ENCODE results near the gene ZBTB7C.
A peak's percentile ranks its signal among the peaks of the same experiment; 100 is the strongest.

Gene ZBTB7C

GRCh38 chr18:48149020-48149685 lies 260.0 kb downstream of the ZBTB7C start:
- TF ChIP-seq GLI2 (tag by site-specific recombination; IDR thresholded peaks at IDR 0.05; ENCODE audit: borderline replicate concordance, low read depth) (no peak), HOXD13 (CRISPR knock-in tag; IDR thresholded peaks at IDR 0.05; ENCODE audit: borderline replicate concordance) (no peak)
- TF ChIP-seq, protein P1, sequence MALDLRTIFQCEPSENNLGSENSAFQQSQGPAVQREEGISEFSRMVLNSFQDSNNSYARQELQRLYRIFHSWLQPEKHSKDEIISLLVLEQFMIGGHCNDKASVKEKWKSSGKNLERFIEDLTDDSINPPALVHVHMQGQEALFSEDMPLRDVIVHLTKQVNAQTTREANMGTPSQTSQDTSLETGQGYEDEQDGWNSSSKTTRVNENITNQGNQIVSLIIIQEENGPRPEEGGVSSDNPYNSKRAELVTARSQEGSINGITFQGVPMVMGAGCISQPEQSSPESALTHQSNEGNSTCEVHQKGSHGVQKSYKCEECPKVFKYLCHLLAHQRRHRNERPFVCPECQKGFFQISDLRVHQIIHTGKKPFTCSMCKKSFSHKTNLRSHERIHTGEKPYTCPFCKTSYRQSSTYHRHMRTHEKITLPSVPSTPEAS (tag by site-specific recombination; IDR thresholded peaks at IDR 0.05), result peak; percentile 77
- Histone ChIP-seq H3K4me1 (ENCODE audit: control insufficient read depth, insufficient read depth, low read length) (no peaks in the 10 kb centered on the region), H3K9me3 (ENCODE audit: control insufficient read depth, insufficient read depth, low read depth, low read length) (no peaks in the 10 kb centered on the region), H3K27ac (ENCODE audit: extremely low read depth, low read depth, low read length) (no peak overlapping the region), H3K36me3 (ENCODE audit: control insufficient read depth in 2 of 2, insufficient read depth in 1 of 2, low read length in 2 of 2) (no peaks in the 10 kb centered on the region), H3K4me3 (ENCODE audit: low read depth, low read length) (no peak overlapping the region)
- CTCF ChIA-PET, result no interaction called here
- POLR2A ChIA-PET, result interaction anchor here (1.6 kb wide), 1 partner anchor 12 kb away, joined by 5 read pairs; no protein-coding TSS in a partner anchor

DNA sequence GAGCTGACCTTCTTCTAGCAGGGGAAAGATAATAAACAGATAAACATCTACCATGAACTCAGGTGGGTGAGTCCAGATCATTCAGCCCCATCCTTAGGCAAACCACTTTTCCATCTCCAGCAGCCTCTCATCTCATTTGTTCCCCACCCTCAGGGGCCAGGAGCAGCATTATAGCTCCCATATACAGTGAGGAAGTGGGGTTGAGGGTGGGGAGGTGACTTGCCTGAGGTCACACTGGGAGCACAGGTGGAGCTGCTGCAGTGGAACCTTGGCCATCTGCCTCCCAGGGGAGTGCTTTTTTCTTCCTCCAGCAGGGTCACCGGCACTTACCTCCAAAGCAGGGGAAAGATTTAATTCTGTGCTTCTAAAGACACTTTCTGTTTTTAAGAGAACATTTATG lies 266.2 kb downstream of the ZBTB7C start:
- H3K4me3 ChIP-seq (ENCODE audit: low read depth, low read length), result no peak overlapping the region
- ChIA-PET CTCF (interaction anchor here (0.6 kb wide), 1 partner anchor 77 kb away, joined by 3 read pairs; no protein-coding TSS in a partner anchor), POLR2A (interaction anchor here (1.1 kb wide), 1 partner anchor 18 kb away, joined by 4 read pairs; no protein-coding TSS in a partner anchor)
- peaks cover 11% of the 10 kb centered on the region for H3K4me1 ChIP-seq (ENCODE audit: control insufficient read depth, insufficient read depth, low read length)
- no peak overlapping the region for H3K27ac ChIP-seq (ENCODE audit: extremely low read depth, low read depth, low read length)
- H3K9me3 ChIP-seq (ENCODE audit: control insufficient read depth, insufficient read depth, low read depth, low read length), result no peaks in the 10 kb centered on the region
- H3K36me3 ChIP-seq (ENCODE audit: control insufficient read depth in 2 of 2, insufficient read depth in 1 of 2, low read length in 2 of 2), result no peaks in the 10 kb centered on the region
- TF ChIP-seq ZSCAN18 (tag by site-specific recombination; IDR thresholded peaks at IDR 0.05) (no peak), TSHZ1 (tag by site-specific recombination; IDR thresholded peaks at IDR 0.05; ENCODE audit: borderline replicate concordance) (no peak), ZNF169 (tag by site-specific recombination; IDR thresholded peaks at IDR 0.05) (no peak), PRDM4 (tag by site-specific recombination; IDR thresholded peaks at IDR 0.05) (no peak), ZNF600 (tag by site-specific recombination; IDR thresholded peaks at IDR 0.05) (no peak), KLF8 (tag by site-specific recombination; IDR thresholded peaks at IDR 0.05) (no peak), ZNF391 (tag by site-specific recombination; IDR thresholded peaks at IDR 0.05; ENCODE audit: borderline replicate concordance, low read depth) (no peak), REPIN1 (tag by site-specific recombination; IDR thresholded peaks at IDR 0.05; ENCODE audit: low read depth) (no peak), MYNN (tag by site-specific recombination; IDR thresholded peaks at IDR 0.05; ENCODE audit: borderline replicate concordance) (no peak), ZNF555 (tag by site-specific recombination; conservative IDR thresholded peaks at IDR 0.05) (no peak), ZNF488 (tag by site-specific recombination; IDR thresholded peaks at IDR 0.05) (no peak), ZNF776 (tag by site-specific recombination; IDR thresholded peaks at IDR 0.05; ENCODE audit: borderline replicate concordance) (no peak), ZBTB21 (tag by site-specific recombination; IDR thresholded peaks at IDR 0.05) (no peak), ZNF621 (tag by site-specific recombination; IDR thresholded peaks at IDR 0.05) (no peak), ZNF624 (tag by site-specific recombination; IDR thresholded peaks at IDR 0.05) (no peak)
- TF ChIP-seq, protein P2, sequence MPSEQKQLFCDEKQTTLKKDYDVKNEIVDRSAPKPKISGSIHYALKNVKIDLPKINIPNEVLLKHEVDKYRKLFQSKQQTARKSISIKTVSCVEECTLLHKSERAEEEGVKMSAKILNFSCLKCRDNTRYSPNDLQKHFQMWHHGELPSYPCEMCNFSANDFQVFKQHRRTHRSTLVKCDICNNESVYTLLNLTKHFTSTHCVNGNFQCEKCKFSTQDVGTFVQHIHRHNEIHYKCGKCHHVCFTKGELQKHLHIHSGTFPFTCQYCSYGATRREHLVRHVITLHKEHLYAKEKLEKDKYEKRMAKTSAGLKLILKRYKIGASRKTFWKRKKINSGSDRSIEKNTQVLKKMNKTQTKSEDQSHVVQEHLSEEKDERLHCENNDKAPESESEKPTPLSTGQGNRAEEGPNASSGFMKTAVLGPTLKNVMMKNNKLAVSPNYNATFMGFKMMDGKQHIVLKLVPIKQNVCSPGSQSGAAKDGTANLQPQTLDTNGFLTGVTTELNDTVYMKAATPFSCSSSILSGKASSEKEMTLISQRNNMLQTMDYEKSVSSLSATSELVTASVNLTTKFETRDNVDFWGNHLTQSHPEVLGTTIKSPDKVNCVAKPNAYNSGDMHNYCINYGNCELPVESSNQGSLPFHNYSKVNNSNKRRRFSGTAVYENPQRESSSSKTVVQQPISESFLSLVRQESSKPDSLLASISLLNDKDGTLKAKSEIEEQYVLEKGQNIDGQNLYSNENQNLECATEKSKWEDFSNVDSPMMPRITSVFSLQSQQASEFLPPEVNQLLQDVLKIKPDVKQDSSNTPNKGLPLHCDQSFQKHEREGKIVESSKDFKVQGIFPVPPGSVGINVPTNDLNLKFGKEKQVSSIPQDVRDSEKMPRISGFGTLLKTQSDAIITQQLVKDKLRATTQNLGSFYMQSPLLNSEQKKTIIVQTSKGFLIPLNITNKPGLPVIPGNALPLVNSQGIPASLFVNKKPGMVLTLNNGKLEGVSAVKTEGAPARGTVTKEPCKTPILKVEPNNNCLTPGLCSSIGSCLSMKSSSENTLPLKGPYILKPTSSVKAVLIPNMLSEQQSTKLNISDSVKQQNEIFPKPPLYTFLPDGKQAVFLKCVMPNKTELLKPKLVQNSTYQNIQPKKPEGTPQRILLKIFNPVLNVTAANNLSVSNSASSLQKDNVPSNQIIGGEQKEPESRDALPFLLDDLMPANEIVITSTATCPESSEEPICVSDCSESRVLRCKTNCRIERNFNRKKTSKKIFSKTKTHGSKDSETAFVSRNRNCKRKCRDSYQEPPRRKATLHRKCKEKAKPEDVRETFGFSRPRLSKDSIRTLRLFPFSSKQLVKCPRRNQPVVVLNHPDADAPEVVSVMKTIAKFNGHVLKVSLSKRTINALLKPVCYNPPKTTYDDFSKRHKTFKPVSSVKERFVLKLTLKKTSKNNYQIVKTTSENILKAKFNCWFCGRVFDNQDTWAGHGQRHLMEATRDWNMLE (tag by site-specific recombination; conservative IDR thresholded peaks at IDR 0.05; ENCODE audit: low read depth), result no peak
